Measurements from ENCODE around the gene STEAP1. TPM values are rescaled to one million over a fixed set of nuclear protein-coding genes. Genes with fewer than 3 reads are reported as not detected.

The STEAP1 gene
- polyA plus RNA-seq, 3 donors: not detected

DNA sequence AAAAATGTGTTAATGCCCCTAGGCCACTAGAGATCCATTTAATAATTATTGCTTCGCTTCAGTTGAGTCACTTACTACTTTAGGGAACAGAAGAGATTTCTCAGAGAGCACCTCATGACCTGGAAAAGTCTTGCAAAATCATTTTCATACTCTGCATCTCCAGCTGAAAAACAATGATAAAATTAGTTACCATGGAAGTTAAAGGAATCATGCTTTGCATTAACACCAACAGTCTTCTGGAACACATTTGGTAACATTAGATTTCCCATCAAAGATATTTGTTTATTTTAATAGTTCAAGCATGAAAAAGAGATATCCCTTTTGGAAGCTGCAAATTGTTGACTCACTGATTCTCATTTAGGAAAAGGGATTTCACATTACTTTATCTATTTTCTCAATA lies 55.5 kb downstream of the STEAP1 start:
- TF ChIP-seq, protein P1, sequence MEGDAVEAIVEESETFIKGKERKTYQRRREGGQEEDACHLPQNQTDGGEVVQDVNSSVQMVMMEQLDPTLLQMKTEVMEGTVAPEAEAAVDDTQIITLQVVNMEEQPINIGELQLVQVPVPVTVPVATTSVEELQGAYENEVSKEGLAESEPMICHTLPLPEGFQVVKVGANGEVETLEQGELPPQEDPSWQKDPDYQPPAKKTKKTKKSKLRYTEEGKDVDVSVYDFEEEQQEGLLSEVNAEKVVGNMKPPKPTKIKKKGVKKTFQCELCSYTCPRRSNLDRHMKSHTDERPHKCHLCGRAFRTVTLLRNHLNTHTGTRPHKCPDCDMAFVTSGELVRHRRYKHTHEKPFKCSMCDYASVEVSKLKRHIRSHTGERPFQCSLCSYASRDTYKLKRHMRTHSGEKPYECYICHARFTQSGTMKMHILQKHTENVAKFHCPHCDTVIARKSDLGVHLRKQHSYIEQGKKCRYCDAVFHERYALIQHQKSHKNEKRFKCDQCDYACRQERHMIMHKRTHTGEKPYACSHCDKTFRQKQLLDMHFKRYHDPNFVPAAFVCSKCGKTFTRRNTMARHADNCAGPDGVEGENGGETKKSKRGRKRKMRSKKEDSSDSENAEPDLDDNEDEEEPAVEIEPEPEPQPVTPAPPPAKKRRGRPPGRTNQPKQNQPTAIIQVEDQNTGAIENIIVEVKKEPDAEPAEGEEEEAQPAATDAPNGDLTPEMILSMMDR (IDR thresholded peaks at IDR 0.05): no peak
- no peaks in the 10 kb centered on the region for H3K36me3 ChIP-seq (replicated peaks in 1 of 2; ENCODE audit: control insufficient read depth in 1 of 2, insufficient read depth in 2 of 2, low read length in 2 of 2)
- H3K4me2 ChIP-seq (replicated peaks; ENCODE audit: extremely low read depth, low read length, poor library complexity, severe bottlenecking): no peak overlapping the region
- peaks cover 0 to 4% of the 10 kb centered on the region in 2 donors for H3K9me3 ChIP-seq (replicated peaks in 1 of 2; ENCODE audit: control insufficient read depth in 1 of 2, insufficient read depth in 1 of 2, low read length in 2 of 2)
- Mint-ChIP-seq H3K4me3 (no peak overlapping the region), H3K27me3 (ENCODE audit: low read depth in 3 of 3) (peaks cover 7 to 24% (median 20%) of the 10 kb centered on the region in 3 donors), H3K4me1 (peaks cover 11% of the 10 kb centered on the region), H3K9me3 (peaks cover 0 to 12% (median 0%) of the 10 kb centered on the region in 7 donors), H3K27ac (no peak overlapping the region), H3K36me3 (no peaks in the 10 kb centered on the region)
- no peak overlapping the region for H3K4me3 ChIP-seq (replicated peaks in 1 of 3; ENCODE audit: low read depth in 2 of 3, low read length in 3 of 3)
- no peak for DNase-seq
- H2AFZ ChIP-seq (ENCODE audit: insufficient read depth, low read depth, low read length, poor library complexity, severe bottlenecking): no peak overlapping the region
- H3K9ac ChIP-seq (ENCODE audit: insufficient read depth, low read length, poor library complexity, severe bottlenecking): no peak overlapping the region
- H3K27ac ChIP-seq (ENCODE audit: low read depth in 1 of 2, low read length in 2 of 2): no peak overlapping the region
- H3K4me1 ChIP-seq (ENCODE audit: control insufficient read depth in 1 of 2, insufficient read depth in 2 of 2, low read length in 2 of 2): peaks cover 6 to 14% of the 10 kb centered on the region in 2 donors
- H3K79me2 ChIP-seq (ENCODE audit: insufficient read depth, low read length): no peaks in the 10 kb centered on the region
- intact Hi-C loops (cut with micrococcal nuclease): no loop called here
- peaks cover 41 to 53% of the 10 kb centered on the region in 2 donors for H3K27me3 ChIP-seq (ENCODE audit: control insufficient read depth in 2 of 2, insufficient read depth in 2 of 2, low read length in 2 of 2)
- H4K20me1 ChIP-seq (ENCODE audit: insufficient read depth, low read length): no peaks in the 10 kb centered on the region
- no CpG with 5 or more reads among the region's 1 CpG for WGBS (ENCODE audit: insufficient coverage)

DNA sequence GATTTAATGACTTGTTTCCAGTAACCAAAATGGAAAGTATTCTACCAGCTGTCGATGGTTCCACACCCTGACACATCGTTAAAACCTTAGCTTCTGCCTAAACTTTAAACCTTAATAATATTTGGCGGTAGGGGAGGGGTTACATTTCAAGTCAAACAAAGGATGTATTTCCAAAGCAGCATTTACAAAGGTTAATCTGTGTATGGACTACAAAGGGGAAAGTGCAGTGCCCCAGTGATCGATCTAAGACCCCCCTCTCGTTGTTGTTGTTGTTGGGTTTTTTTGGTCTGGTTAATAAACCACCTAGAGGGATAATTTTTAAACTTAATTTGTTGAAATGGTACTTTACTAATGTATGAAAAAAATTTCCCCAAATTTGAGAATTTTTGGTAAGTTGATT lies 56.2 kb downstream of the STEAP1 start:
- no peak overlapping the region for H3K4me2 ChIP-seq (replicated peaks; ENCODE audit: extremely low read depth, low read length, poor library complexity, severe bottlenecking)
- peak overlapping the region in 1 of 2 donors; percentile 81 for H3K4me3 Mint-ChIP-seq
- intact Hi-C loops (cut with micrococcal nuclease): no loop called here

More for the DNA sequence above, 56.2 kb downstream of the STEAP1 start:
- Histone ChIP-seq H4K20me1 (ENCODE audit: insufficient read depth, low read length) (no peaks in the 10 kb centered on the region), H3K79me2 (ENCODE audit: insufficient read depth, low read length) (no peaks in the 10 kb centered on the region), H2AFZ (ENCODE audit: insufficient read depth, low read depth, low read length, poor library complexity, severe bottlenecking) (no peak overlapping the region), H3K4me1 (ENCODE audit: control insufficient read depth in 1 of 2, insufficient read depth in 2 of 2, low read length in 2 of 2) (peaks cover 6 to 14% of the 10 kb centered on the region in 2 donors), H3K4me3 (replicated peaks in 1 of 3; ENCODE audit: low read depth in 2 of 3, low read length in 3 of 3) (no peak overlapping the region), H3K9ac (ENCODE audit: insufficient read depth, low read length, poor library complexity, severe bottlenecking) (no peak overlapping the region), H3K36me3 (replicated peaks in 1 of 2; ENCODE audit: control insufficient read depth in 1 of 2, insufficient read depth in 2 of 2, low read length in 2 of 2) (no peaks in the 10 kb centered on the region), H3K9me3 (replicated peaks in 1 of 2; ENCODE audit: control insufficient read depth in 1 of 2, insufficient read depth in 1 of 2, low read length in 2 of 2) (peaks cover 0 to 4% of the 10 kb centered on the region in 2 donors), H3K27ac (ENCODE audit: low read depth in 1 of 2, low read length in 2 of 2) (no peak overlapping the region), H3K27me3 (ENCODE audit: control insufficient read depth in 2 of 2, insufficient read depth in 2 of 2, low read length in 2 of 2) (peaks cover 41 to 53% of the 10 kb centered on the region in 2 donors)
- H3K36me3 Mint-ChIP-seq: no peaks in the 10 kb centered on the region
- peaks cover 7 to 24% (median 20%) of the 10 kb centered on the region in 3 donors for H3K27me3 Mint-ChIP-seq (ENCODE audit: low read depth in 3 of 3)
- no peak for DNase-seq
- peaks cover 11% of the 10 kb centered on the region for H3K4me1 Mint-ChIP-seq
- 80% methylated on average over 2 of the region's 5 CpGs for WGBS (ENCODE audit: insufficient coverage)
- no peak overlapping the region for H3K27ac Mint-ChIP-seq
- TF ChIP-seq, protein P1 (IDR thresholded peaks at IDR 0.05): no peak
- H3K9me3 Mint-ChIP-seq: peaks cover 0 to 12% (median 0%) of the 10 kb centered on the region in 7 donors

Data from CD14-positive monocyte (primary cell).